PFSK-1 (cell line): ENCODE measurements around the gene GLIS1.

ENCODE experiments used
- FOXP2 ChIP-seq: optimal IDR thresholded peaks from 2 replicates; pipeline ENCODE3; 2011; ENCODE audit warnings: borderline replicate concordance, control low read depth, inconsistent platforms; ENCODE audit not compliant: insufficient read depth; ENCODE audit errors: extremely low read length, extremely low read depth
- POLR2AphosphoS5 ChIP-seq: IDR thresholded peaks from 2 replicates; pipeline ENCODE4 v1.6.1; 2012; ENCODE audit warnings: low read depth, mild to moderate bottlenecking, control low read depth, low read length, moderate library complexity
- REST ChIP-seq, 2 experiments: IDR thresholded peaks; 2 replicates each; pipeline versions ENCODE4 v1.6.1 to v1.8.0; 2011 to 2012; ENCODE audit warnings: low read depth in 2 of 2, low read length in 2 of 2, control low read depth in 1 of 2, inconsistent platforms in 1 of 2, mild to moderate bottlenecking in 1 of 2, moderate library complexity in 1 of 2; ENCODE audit not compliant: insufficient read depth in 1 of 2
- SIN3A ChIP-seq: IDR thresholded peaks from 2 replicates; pipeline ENCODE4 v1.6.1; 2012; ENCODE audit warnings: mild to moderate bottlenecking, low read length, moderate library complexity, borderline replicate concordance; ENCODE audit not compliant: insufficient read depth
- TAF1 ChIP-seq: IDR thresholded peaks from 2 replicates; pipeline ENCODE4 v1.6.1; 2012; ENCODE audit warnings: low read length, control low read depth, borderline replicate concordance; ENCODE audit not compliant: insufficient read depth

GLIS1 gene

GRCh38 chr1:53560581-53561502 lies 178.1 kb downstream of the GLIS1 start:
- TF ChIP-seq TAF1 (no peak), SIN3A (no peak), POLR2AphosphoS5 (no peak), REST (IDR thresholded peaks at IDR 0.05; ENCODE audit: insufficient read depth in 1 of 2, low read depth in 2 of 2, low read length in 2 of 2) (no peak), FOXP2 (no peak)

- TF ChIP-seq FOXP2: no peak
- TF ChIP-seq SIN3A: no peak
- TF ChIP-seq TAF1: no peak
These were observed 178.9 kb downstream of the GLIS1 start for GRCh38 chr1:53559854-53560580.

DNA sequence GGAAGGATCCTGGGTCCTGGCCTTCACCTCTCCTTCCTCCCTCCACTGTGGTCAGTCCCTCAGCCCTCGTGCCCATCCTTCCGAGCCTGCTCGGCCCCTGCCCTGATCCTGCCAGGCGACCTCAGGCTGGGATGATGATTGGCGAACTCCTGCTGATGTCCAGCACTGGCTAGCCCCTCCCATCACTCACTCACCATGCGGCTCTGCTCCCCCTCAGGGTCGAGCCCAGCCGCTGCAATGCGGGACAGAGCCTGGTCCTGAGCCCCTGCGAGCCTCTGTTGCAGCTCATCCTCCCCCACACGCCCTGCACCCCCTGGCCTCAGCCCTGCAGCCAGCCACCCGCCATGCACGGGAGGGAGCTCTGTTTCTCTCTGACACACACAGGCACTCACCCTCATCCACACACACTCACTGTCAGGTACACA lies 179.6 kb downstream of the GLIS1 start:
- TF ChIP-seq POLR2AphosphoS5 (no peak), SIN3A (no peak), FOXP2 (no peak), TAF1 (no peak), REST (IDR thresholded peaks at IDR 0.05; ENCODE audit: insufficient read depth in 1 of 2, low read depth in 2 of 2, low read length in 2 of 2) (no peak)

- no peak for TF ChIP-seq FOXP2
- no peak for TF ChIP-seq REST (IDR thresholded peaks at IDR 0.05; ENCODE audit: insufficient read depth in 1 of 2, low read depth in 2 of 2, low read length in 2 of 2)
- no peak for TF ChIP-seq POLR2AphosphoS5
- TF ChIP-seq TAF1: no peak
- no peak for TF ChIP-seq SIN3A
These were observed 180.1 kb downstream of the GLIS1 start for GRCh38 chr1:53558739-53559315.
